ENCODE data around the gene MUTYH.
"Not testable (repeated sequence)": the region's sequence is repeated elsewhere in the genome, so short reads cannot be mapped to it uniquely, and the experiment has no call there.

Gene MUTYH

DNA sequence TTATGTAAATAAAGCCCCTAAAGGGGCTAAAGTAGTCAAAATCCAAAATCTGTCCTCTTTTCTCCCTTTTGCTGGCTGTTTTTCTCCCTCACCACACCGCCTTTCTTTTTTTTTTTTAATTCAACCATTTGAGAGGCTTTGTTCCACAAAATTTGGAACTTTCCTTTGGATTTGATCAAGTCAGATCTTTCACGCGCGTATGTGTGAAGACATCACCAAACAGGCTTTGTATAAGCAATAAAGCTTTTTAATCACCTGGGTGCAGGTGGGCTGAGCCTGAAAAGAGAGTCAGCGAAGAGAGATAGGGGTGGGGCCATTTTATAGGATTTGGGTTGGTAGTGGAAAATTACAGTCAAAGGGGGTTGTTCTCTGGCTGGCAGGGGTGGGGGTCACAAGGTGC is 18.8 kb downstream of the MUTYH start:
- DNase-seq (ENCODE audit: low spot score), result no peak

GRCh38 chr1:45319761-45320160 is 20.5 kb downstream of the MUTYH start:
- DNase-seq (ENCODE audit: low spot score), result no peak

DNA sequence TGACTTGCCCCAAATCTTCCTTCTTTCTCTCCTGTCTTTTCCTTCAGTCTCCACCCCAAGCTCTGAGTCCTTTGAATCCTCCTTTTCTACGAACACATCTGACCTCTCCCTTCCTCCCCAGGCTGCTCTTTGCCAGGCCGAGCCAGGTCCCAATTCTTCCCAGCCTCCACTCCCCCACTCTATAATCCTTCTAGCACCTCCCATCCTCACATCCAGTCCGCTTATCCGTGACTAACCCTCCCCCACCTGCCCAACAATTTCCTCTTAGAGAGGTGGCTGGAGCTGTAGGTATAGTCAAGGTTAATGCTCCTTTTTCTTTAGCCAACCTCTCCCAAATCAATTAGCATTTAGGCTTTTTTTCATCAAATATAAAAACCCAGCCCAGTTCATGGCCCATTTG is 23.1 kb downstream of the MUTYH start:
- DNase-seq (ENCODE audit: low spot score), result no peak

GRCh38 chr1:45314266-45314665 is 26.0 kb downstream of the MUTYH start:
- DNase-seq (ENCODE audit: low spot score), result no peak

DNA sequence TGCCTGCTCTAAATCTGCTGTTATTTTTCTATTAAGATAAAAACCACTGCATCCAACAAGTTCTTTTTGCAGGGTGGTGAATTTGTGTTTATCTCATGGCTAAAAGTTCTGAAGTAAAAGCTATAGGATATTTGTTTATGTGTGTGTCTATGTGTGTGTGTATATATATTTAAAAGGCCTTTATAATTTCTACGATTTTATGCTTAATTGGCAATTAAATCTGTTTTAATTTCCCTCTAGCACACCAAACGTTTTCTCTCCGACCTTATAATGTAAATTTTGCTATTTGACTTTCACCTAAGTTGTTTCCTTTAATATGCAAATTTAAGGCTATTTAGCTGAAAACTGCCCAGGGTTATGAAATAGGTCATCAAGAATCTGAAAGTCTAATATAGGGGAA is 33.3 kb downstream of the MUTYH start:
- DNase-seq (ENCODE audit: low spot score), result no peak

DNA sequence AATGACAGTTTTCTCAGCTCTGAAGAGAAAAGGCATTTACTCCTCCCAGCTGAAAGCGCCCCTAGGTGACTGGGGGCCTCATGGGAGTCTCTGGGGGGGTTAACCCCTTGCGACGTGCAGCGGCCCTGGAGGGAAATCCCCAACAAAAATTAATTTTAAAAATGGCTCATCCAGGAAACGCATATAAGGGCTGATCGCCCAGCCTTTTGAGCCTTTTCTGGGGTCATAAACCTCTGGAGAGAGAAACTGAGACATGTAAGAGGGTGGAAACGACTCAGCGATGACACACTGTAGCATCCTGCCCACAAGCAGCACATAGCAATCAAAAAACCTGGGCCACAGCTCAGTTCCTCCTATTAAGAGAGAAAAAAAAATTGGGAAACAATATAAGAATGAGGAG is 33.9 kb downstream of the MUTYH start:
- DNase-seq (ENCODE audit: low spot score), result no peak

GRCh38 chr1:45305231-45305630 is 35.0 kb downstream of the MUTYH start:
- no peak for DNase-seq (ENCODE audit: low spot score)

DNA sequence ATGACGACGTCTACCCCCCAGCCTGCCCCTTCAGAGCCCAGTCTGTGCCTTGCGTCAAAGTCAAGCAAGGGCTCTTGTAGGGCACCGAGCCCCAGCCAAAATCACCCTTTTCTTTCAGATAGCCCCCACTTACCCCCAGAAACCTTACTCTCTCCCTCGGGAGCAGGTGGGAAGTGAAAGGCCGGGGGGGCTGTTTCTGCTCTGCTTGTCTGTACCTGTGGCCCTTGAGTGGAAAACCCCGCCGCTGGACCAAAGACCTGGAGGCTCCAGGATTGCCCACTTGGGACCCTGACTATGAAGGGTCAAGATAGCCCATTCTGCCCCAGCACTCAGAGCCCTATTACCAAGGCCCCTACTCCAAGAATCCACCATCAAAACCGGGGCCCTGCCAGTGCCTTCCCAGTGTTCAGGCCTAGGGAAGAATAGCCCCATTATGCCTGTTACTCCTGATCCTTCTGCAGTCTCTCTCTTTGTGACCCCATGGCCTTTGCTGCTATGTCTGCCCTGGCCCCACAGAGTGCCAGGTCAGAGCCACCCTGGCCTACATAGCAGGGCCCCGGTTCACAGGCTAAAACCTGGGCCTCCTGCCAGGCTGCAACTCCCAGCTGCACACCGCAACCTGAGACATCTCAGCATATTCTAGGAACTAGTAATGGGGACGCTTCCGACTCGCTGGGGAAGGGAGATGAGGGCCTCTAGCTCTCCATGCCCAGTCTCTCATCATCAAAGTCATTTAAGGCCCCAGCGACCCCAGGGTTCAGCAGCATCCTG is 35.7 kb downstream of the MUTYH start:
- DNase-seq (ENCODE audit: low spot score), result no peak

DNA sequence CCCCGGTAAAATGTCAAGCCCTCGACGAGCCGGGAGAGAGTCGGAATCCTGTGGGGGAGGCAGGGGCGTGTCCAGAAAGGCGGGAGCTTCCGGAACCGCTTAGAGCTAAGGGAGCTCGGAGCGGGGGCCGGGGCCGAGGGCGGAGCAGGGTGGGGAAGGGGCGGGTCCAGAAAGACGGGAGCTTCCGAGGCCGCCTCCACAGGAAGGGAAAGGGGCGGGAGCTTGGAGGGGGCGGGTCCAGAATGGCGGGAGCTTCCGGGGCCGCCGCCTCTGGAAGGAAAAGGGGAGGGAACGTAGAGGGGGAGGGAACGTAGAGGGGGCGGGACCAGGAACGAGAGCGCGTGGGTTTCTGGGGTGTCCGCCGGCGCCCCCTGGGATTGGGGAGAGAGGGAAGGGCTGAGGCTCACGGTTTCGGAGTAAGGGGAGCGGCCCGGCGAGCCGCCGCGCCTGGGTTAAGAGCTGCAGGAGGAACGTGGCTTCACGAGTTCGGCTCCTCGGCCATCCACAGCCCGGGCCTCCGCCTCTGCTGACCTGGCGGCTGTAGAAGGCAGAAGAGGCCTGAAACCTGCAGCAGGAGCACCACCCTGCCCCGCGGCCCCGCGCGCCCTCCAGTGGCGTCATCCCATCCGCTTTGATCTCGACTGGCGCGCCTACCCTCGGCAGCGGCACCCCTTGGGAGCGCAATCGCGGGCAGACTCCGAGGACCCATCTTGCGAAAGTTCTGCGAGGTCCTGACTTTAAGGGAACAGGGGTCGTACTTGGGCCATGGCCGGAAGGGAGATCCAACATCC is 36.5 kb downstream of the MUTYH start:
- DNase-seq (ENCODE audit: low spot score), result peak; percentile 98

DNA sequence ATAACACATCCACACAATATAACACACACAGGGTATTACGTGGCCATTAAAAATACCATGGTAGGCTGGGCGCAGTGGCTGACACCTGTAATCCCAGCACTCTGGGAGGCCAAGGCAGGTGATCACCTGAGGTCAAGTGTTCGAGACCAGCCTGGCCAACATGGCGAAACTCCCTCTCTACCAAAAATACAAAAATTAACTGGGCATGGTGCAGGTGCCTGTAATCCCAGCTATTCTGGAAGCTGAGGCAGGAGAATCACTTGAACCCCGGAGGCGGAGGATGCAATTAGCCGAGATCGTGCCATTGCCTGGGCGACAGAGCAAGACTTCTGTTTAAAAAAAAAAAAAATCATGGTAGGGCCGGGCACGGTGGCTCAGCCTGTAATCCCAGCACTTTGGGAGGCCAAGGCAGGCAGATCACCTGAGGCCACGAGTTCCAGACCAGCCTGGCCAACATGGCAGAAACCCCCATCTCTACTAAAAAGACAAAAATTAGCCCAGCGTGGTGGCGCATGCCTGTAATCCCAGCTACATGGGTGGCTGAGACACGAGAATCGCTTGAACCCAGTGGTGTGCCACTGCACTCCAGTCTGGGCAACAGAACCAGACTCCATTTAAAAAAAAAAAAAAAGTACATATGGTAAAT is 37.6 kb downstream of the MUTYH start:
- DNase-seq (ENCODE audit: low spot score), result no peak

DNA sequence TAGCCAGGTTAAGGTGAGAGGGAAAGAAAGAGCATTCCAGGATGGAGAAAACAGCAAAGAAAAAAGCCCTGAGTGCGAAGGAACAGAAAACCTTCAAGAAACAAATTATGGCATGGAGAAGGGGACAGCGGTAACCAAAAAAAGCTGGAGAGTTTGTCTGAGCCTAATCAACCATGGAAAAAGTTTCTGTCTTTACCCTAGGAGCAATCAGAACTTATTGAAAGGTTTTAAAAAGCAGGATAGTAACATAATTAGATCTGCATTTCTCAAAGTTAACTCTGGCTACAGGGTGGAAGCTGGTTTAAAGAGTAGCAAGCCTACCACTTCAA is 39.6 kb downstream of the MUTYH start:
- DNase-seq (ENCODE audit: low spot score), result no peak

DNA sequence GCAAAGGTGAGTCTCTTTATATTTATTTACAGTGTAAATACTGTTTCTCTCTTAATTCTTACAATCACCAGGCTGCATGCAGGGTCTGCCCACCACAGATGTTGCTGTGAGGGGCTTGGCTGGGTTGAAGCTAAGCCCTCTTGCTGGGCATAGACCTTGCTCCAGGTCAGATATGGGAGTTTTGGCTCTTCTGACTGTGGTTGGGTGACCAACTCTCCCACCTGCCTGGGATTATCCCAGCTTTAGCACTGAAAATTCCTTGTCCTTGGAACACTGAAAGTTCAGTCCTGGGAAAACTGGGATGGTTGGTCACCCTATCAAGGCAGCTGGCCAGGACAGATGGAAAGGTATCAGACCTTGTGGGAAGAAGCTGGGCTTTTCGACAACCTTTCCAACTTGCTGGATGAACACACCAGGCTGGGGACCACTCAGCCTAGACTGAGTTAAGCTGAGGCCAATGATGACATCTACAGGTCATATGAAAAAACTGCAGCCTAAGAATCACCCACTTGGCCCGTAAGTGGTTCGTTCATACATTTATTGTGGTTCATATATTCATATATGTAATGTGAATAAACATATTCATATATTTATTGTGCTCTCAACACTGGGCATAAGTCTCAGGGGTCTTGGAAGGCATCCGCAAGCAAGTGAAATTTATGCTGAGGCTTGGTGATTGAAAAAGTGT is 40.1 kb downstream of the MUTYH start:
- DNase-seq (ENCODE audit: low spot score), result peak; percentile 64

DNA sequence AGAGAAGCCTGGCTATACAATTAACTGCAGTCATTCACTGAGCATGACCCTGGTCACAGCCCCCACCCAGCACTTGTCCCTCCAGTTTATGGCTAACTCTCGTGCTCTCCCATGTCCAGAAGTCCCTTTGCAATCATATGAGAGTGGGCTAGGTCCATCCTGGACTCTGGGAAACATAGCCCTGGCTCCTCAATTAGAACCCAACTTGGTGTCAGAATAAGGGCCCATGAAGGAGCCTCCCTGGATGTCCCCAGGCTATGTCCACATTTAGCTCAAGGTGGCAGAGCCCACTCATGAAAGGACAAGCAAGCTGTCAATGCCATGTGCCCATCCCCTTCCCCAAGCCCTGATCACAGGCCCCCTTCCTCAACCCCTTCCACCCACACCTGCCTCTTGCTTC is 40.9 kb downstream of the MUTYH start:
- no peak for DNase-seq (ENCODE audit: low spot score)

- no peak for DNase-seq (ENCODE audit: low spot score)
These were observed 42.4 kb downstream of the MUTYH start for GRCh38 chr1:45297666-45298356.

- DNase-seq (ENCODE audit: low spot score), result no peak
These were observed 48.5 kb downstream of the MUTYH start for GRCh38 chr1:45291716-45292115.

DNA sequence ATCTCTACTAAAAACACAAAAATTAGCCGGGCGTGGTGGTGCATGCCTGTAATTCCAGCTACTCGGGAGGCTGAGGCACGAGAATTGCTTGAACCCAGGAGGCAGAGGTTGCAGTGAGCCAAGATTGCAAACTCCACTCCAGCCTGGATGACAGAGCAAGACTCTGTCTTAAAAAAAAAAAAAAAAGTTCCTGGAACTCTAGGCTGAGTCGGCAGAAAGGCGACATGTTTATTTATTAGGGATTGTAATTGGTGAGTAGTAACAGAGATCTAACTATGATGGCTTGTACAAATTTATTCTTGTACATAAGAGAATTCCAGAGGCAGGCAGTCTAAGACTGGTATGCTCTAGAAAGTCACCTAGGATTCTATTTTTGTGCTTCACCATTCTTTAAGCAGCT is 49.2 kb downstream of the MUTYH start:
- DNase-seq (ENCODE audit: low spot score), result not testable (repeated sequence)

GRCh38 chr1:45286521-45286920 is 53.7 kb downstream of the MUTYH start:
- DNase-seq (ENCODE audit: low spot score), result not testable (repeated sequence)

DNA sequence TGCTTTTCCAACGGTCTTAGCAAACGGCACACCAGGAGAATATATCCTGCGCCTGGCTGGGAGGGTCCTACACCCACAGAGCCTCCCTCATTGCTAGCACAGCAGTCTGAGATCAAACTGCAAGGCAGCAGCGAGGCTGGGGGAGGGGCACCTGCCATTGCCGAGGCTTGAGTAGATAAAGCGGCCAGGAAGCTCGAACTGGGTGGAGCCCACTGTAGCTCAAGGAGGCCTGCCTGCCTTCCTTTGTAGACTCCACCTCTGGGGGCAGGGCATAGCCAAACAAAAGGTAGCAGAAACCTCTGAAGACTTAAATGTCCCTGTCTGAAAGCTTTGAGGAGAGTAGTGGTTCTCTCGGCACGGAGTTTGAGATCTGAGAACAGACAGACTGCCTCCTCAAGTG is 55.4 kb downstream of the MUTYH start:
- not testable (repeated sequence) for DNase-seq (ENCODE audit: low spot score)

DNA sequence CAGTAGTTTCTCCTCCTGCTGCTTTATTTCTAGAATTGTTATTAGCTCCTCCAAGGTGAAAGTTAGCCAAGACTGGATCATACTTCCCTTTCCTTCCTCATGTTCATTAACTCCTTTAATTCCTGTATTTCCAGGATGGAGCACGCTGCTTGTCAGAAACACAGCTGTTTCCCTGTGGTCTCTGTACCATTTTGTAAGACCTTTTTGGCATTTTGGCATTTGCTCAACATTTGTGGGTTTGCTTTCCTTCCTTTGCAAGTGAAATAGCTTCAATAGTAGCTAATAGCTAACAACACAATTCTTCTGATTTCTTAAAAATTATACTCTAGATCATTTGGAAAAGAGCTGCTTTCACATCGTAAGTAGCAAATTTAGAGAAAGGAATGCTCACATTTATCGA is 57.9 kb downstream of the MUTYH start:
- no peak for DNase-seq (ENCODE audit: low spot score)

Data from iPS-NIHi11 (cell line).